ENCODE data around the gene GPC5. TPM values are rescaled to one million over a fixed set of nuclear protein-coding genes. Genes with fewer than 3 reads are reported as not detected.

GPC5 gene
- polyA plus RNA-seq, 2 of the 4 experiments (the other 2 are of a cell fraction), result not detected

DNA sequence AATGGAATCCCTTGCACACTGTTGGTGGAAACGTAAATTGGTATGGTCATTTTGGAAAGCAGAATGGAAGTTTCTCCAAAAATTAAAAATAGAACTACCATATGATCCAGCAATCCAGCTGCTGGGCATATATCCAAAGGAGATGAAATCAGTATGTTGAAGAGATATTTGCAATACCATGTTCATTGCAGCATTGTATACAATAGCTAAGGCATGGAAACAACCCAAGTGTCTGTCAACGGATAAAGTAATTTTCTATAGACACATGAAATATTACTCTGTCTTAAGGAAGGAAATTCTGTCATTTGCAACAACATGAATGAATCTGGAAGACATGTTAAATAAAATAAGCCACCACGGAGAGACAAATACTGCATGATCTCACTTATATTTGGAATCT is 124.7 kb downstream of the GPC5 start:
- CTCF ChIA-PET, result no interaction called here
- WGBS (ENCODE audit: missing lambda C conversion rate), result 8% methylated on average over 3 of the region's 3 CpGs
- FAIRE-seq, result no peak
- POLR2A ChIA-PET, result no interaction called here
- no peak for DNase-seq (ENCODE audit: low read depth in 1 of 2, low spot score in 1 of 2)
- no peaks in the 10 kb centered on the region for H3K4me1 ChIP-seq
- TF ChIP-seq, protein P1, sequence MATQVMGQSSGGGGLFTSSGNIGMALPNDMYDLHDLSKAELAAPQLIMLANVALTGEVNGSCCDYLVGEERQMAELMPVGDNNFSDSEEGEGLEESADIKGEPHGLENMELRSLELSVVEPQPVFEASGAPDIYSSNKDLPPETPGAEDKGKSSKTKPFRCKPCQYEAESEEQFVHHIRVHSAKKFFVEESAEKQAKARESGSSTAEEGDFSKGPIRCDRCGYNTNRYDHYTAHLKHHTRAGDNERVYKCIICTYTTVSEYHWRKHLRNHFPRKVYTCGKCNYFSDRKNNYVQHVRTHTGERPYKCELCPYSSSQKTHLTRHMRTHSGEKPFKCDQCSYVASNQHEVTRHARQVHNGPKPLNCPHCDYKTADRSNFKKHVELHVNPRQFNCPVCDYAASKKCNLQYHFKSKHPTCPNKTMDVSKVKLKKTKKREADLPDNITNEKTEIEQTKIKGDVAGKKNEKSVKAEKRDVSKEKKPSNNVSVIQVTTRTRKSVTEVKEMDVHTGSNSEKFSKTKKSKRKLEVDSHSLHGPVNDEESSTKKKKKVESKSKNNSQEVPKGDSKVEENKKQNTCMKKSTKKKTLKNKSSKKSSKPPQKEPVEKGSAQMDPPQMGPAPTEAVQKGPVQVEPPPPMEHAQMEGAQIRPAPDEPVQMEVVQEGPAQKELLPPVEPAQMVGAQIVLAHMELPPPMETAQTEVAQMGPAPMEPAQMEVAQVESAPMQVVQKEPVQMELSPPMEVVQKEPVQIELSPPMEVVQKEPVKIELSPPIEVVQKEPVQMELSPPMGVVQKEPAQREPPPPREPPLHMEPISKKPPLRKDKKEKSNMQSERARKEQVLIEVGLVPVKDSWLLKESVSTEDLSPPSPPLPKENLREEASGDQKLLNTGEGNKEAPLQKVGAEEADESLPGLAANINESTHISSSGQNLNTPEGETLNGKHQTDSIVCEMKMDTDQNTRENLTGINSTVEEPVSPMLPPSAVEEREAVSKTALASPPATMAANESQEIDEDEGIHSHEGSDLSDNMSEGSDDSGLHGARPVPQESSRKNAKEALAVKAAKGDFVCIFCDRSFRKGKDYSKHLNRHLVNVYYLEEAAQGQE (IDR thresholded peaks at IDR 0.05), result no peak
- TF ChIP-seq EP300 (IDR thresholded peaks at IDR 0.05), result no peak
- TF ChIP-seq NPAS2 (CRISPR knock-in tag; IDR thresholded peaks at IDR 0.05; ENCODE audit: borderline replicate concordance), result no peak
- TF ChIP-seq RNF2 (IDR thresholded peaks at IDR 0.05; ENCODE audit: borderline replicate concordance, low read depth), result no peak
- TF ChIP-seq HOXB5 (CRISPR knock-in tag; IDR thresholded peaks at IDR 0.05), result no peak
- TF ChIP-seq, protein P2, sequence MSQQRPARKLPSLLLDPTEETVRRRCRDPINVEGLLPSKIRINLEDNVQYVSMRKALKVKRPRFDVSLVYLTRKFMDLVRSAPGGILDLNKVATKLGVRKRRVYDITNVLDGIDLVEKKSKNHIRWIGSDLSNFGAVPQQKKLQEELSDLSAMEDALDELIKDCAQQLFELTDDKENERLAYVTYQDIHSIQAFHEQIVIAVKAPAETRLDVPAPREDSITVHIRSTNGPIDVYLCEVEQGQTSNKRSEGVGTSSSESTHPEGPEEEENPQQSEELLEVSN (IDR thresholded peaks at IDR 0.05; ENCODE audit: borderline replicate concordance, low read depth), result no peak
- TF ChIP-seq JUN (IDR thresholded peaks at IDR 0.05), result no peak
- TF ChIP-seq HOXB13 (CRISPR knock-in tag; IDR thresholded peaks at IDR 0.05; ENCODE audit: low read depth), result no peak
- H3K9me3 ChIP-seq, result no peaks in the 10 kb centered on the region
- no peak for ATAC-seq
- H3K4me2 ChIP-seq, result no peak overlapping the region
- H3K4me3 ChIP-seq, result no peak overlapping the region
- H3K27ac ChIP-seq, result no peak overlapping the region

DNA sequence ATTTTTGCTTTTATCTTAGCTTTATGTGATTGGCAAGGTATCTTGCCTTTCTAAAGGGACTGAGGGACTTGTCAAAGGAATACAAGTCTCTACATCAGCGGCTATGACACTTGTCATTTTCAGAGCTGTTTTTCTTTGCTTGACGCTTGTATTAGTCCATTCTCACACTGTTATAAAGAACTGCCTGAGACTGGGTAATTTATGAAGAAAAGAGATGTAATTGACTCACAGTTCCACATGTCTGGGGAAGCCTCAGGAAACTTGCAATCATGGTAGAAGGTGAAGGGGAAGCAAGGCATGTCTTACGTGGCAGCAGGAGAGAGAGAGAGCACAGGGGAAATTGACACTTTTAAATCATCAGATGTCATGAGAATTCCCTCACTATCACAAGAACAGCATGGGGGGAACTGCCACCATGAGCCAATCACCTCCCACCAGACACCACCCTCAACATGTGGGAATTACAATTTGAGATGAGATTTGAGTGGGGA is 128.2 kb downstream of the GPC5 start:
- H3K9me3 ChIP-seq, result no peaks in the 10 kb centered on the region
- TF ChIP-seq EHMT2 (IDR thresholded peaks at IDR 0.05; ENCODE audit: low read depth) (no peak), ZNF302 (CRISPR knock-in tag; IDR thresholded peaks at IDR 0.05) (no peak), RARB (CRISPR knock-in tag; IDR thresholded peaks at IDR 0.05) (no peak), MAZ (IDR thresholded peaks at IDR 0.05; ENCODE audit: borderline replicate concordance, low read depth, low read length) (no peak), KDM1A (IDR thresholded peaks at IDR 0.05; ENCODE audit: low read depth) (no peak), BHLHE40 (IDR thresholded peaks at IDR 0.05; ENCODE audit: low read depth, low read length) (no peak), HOXA7 (CRISPR knock-in tag; IDR thresholded peaks at IDR 0.05) (no peak), FOSB (CRISPR knock-in tag; IDR thresholded peaks at IDR 0.05) (no peak), EHF (CRISPR knock-in tag; IDR thresholded peaks at IDR 0.05) (no peak), CHD4 (IDR thresholded peaks at IDR 0.05; ENCODE audit: borderline replicate concordance) (no peak), TFCP2L1 (CRISPR knock-in tag; IDR thresholded peaks at IDR 0.05) (no peak), CBX2 (IDR thresholded peaks at IDR 0.05; ENCODE audit: borderline replicate concordance, low read depth) (no peak)
- TF ChIP-seq, protein P3, sequence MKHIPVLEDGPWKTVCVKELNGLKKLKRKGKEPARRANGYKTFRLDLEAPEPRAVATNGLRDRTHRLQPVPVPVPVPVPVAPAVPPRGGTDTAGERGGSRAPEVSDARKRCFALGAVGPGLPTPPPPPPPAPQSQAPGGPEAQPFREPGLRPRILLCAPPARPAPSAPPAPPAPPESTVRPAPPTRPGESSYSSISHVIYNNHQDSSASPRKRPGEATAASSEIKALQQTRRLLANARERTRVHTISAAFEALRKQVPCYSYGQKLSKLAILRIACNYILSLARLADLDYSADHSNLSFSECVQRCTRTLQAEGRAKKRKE (CRISPR knock-in tag; IDR thresholded peaks at IDR 0.05; ENCODE audit: low read depth), result no peak
- TF ChIP-seq, protein P4, sequence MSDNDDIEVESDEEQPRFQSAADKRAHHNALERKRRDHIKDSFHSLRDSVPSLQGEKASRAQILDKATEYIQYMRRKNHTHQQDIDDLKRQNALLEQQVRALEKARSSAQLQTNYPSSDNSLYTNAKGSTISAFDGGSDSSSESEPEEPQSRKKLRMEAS (IDR thresholded peaks at IDR 0.05), result no peak
- TF ChIP-seq, protein P1 (IDR thresholded peaks at IDR 0.05), result no peak
- TF ChIP-seq, protein P2 (IDR thresholded peaks at IDR 0.05; ENCODE audit: borderline replicate concordance, low read depth), result no peak
- FAIRE-seq, result no peak
- ATAC-seq, result no peak
- ChIA-PET CTCF (no interaction called here), POLR2A (no interaction called here)
- no peak overlapping the region for H3K4me3 ChIP-seq
- no peak overlapping the region for H3K27ac ChIP-seq
- WGBS (ENCODE audit: missing lambda C conversion rate), result 26% methylated on average over 3 of the region's 3 CpGs
- no peaks in the 10 kb centered on the region for H3K4me1 ChIP-seq
- no peak overlapping the region for H3K4me2 ChIP-seq
- no peak for DNase-seq (ENCODE audit: low read depth in 1 of 2, low spot score in 1 of 2)

All from A549 (cell line).